GM12878 (cell line): ENCODE results near the gene ZBTB21. TPM values are rescaled to one million over a fixed set of nuclear protein-coding genes. Genes with fewer than 3 reads are reported as not detected.

Source experiments
- ATAC-seq: fragments of 200-7000 bp; cut with Tn5 transposase; 3 replicates; pipeline ENCODE4 v1.9.1; 2020; ENCODE audit warnings: mild to moderate bottlenecking, moderate library complexity
- BruUV-seq: library from RNA; stranded (reverse); fragments of 400-500 nt; replicated peaks from 2 replicates; lab custom pipeline; 2021; lab: Mats Ljungman, UMichigan
- CTCF ChIA-PET: fragments of 300-600 bp; sonication (Branson Sonifier 250); formaldehyde crosslinking; extraction: SDS; loops from one replicate; lab custom pipeline; 2021; ENCODE audit warnings: inconsistent platforms; lab: Yijun Ruan, JAX
- POLR2A ChIA-PET: fragments of 350-600 bp; formaldehyde crosslinking; extraction: SDS; loops from one replicate; lab custom pipeline; 2021; ENCODE audit warnings: inconsistent platforms; lab: Charles Lee
- RAD21 ChIA-PET: fragments of 300-600 bp; sonication (Branson Sonifier 250); formaldehyde crosslinking; loops from one replicate; lab custom pipeline; 2023; ENCODE audit warnings: antibody characterized with exemption; ENCODE audit not compliant: unreplicated experiment; lab: Charles Lee
- SMC1A ChIA-PET: fragments of 300-600 bp; sonication (Branson Sonifier 250); formaldehyde crosslinking; loops from one replicate; lab custom pipeline; 2023; ENCODE audit not compliant: unreplicated experiment, uncharacterized antibody; lab: Charles Lee
- DNase-seq: peaks from one replicate; pipeline ENCODE4 v3.0.0-alpha.2; 2011; ENCODE audit warnings: low read depth, low spot score
- FAIRE-seq: peaks from 3 replicates; lab custom pipeline; 2011; peaks lifted over from hg19 to GRCh38; lab: Jason Lieb, UNC
- H2AFZ ChIP-seq: 2 replicates; pipeline ENCODE4 v1.6.0; 2011; ENCODE audit warnings: low read depth, low read length, control low read depth; ENCODE audit not compliant: control insufficient read depth
- H3K27ac ChIP-seq: 2 replicates; pipeline ENCODE4 v1.5.1; 2011; ENCODE audit warnings: control low read depth; ENCODE audit not compliant: control insufficient read depth, insufficient read depth
- H3K27me3 ChIP-seq, 2 experiments: replicated peaks in 1 of 2; 2 replicates each; pipeline versions ENCODE4 v1.6.0 to v1.6.1; 2011; ENCODE audit warnings: low read length in 1 of 2; ENCODE audit not compliant: control insufficient read depth in 2 of 2, insufficient read depth in 2 of 2
- H3K36me3 ChIP-seq, 2 experiments: 2 replicates each; pipeline ENCODE4 v1.5.1; 2011; ENCODE audit warnings: low read length in 1 of 2; ENCODE audit not compliant: control insufficient read depth in 2 of 2, insufficient read depth in 2 of 2
- H3K4me1 ChIP-seq: 2 replicates; pipeline ENCODE4 v1.6.1; 2011; ENCODE audit warnings: mild to moderate bottlenecking, low read length, moderate library complexity, mixed read lengths; ENCODE audit not compliant: control insufficient read depth, insufficient read depth
- H3K4me2 ChIP-seq: 2 replicates; pipeline ENCODE4 v1.6.0; 2011; ENCODE audit warnings: control low read depth; ENCODE audit not compliant: control insufficient read depth, insufficient read depth
- H3K4me3 ChIP-seq: fragments of 200-600 bp; sonication (generic); 2 replicates; pipeline ENCODE4 v1.5.1; 2016
- H3K79me2 ChIP-seq: 2 replicates; pipeline ENCODE4 v1.6.0; 2011; ENCODE audit warnings: low read length; ENCODE audit not compliant: control insufficient read depth, insufficient read depth
- H3K9ac ChIP-seq: 2 replicates; pipeline ENCODE4 v1.8.0; 2011; ENCODE audit warnings: low read length, control low read depth, mixed read lengths; ENCODE audit not compliant: control insufficient read depth, insufficient read depth
- H3K9me3 ChIP-seq: replicated peaks from 3 replicates; pipeline ENCODE4 v1.5.1; 2011; ENCODE audit warnings: mild to moderate bottlenecking, low read length; ENCODE audit not compliant: control insufficient read depth, insufficient read depth
- H4K20me1 ChIP-seq: 2 replicates; pipeline ENCODE4 v1.6.0; 2011; ENCODE audit not compliant: control insufficient read depth, insufficient read depth
- E4F1 ChIP-seq: fragments of 450-650 bp; IDR thresholded peaks from 2 replicates; pipeline ENCODE4 v1.6.1; 2018; ENCODE audit warnings: borderline replicate concordance, mild to moderate bottlenecking; ENCODE audit not compliant: partially characterized antibody
- ETV6 ChIP-seq, 2 experiments: fragments of 450-650 bp in 1 of 2; IDR thresholded peaks in 1 of 2; conservative IDR thresholded peaks in 1 of 2; 2 replicates each; pipeline ENCODE4 v1.6.1; 2014; ENCODE audit warnings: antibody characterized with exemption in 1 of 2, borderline replicate concordance in 1 of 2, low read depth in 1 of 2, mild to moderate bottlenecking in 1 of 2, moderate library complexity in 1 of 2
- KDM1A ChIP-seq: fragments of 200-600 bp; sonication (generic); IDR thresholded peaks from 2 replicates; pipeline ENCODE4 v1.6.1; 2016; ENCODE audit warnings: borderline replicate concordance
- MTA3 ChIP-seq: IDR thresholded peaks from 2 replicates; pipeline ENCODE4 v1.6.1; 2012; ENCODE audit warnings: low read length, inconsistent platforms, borderline replicate concordance
- NR2C2 ChIP-seq: IDR thresholded peaks from 2 replicates; pipeline ENCODE4 v1.6.1; 2011; ENCODE audit warnings: borderline replicate concordance, low read depth; ENCODE audit not compliant: control insufficient read depth, insufficient read length
- RAD51 ChIP-seq: fragments of 450-650 bp; IDR thresholded peaks from 2 replicates; pipeline ENCODE4 v1.6.1; 2016; ENCODE audit warnings: moderate library complexity, mild to moderate bottlenecking, inconsistent platforms
- SUPT20H ChIP-seq: IDR thresholded peaks from 2 replicates; pipeline ENCODE4 v1.6.1; 2011; ENCODE audit warnings: low read depth, mild to moderate bottlenecking, low read length, moderate library complexity, borderline replicate concordance; ENCODE audit not compliant: control insufficient read depth
- TBL1XR1 ChIP-seq: IDR thresholded peaks from 2 replicates; pipeline ENCODE4 v1.6.1; 2012; ENCODE audit warnings: low read depth, low read length, improper control_type of control experiment
- YY1 ChIP-seq: IDR thresholded peaks from 2 replicates; pipeline ENCODE4 v1.6.1; 2011; ENCODE audit warnings: low read depth, mild to moderate bottlenecking, low read length
- WGBS: methylation state at CpG from one replicate; pipeline ENCODE4 v1.1.6; 2016; ENCODE audit warnings: low lambda C conversion rate; ENCODE audit not compliant: insufficient replicate concordance, insufficient coverage; ENCODE audit errors: missing lambda C conversion rate; 5-methylcytosine and 5-hydroxymethylcytosine counted together
- in situ Hi-C: fragments of 300-500 bp; cut with MboI; formaldehyde crosslinking; loops from 9 replicates; pipeline ENCODE4 v1.14.3; 2018; ENCODE audit warnings: mixed read lengths
- intact Hi-C: fragments of 100-400 bp; cut with micrococcal nuclease; formaldehyde crosslinking; loops from one replicate; pipeline ENCODE4 v1.14.2; 2022; ENCODE audit not compliant: unreplicated experiment
- polyA plus RNA-seq, 11 experiments: library from polyadenylated mRNA; depleted of rRNA in 4 of 11; unstranded in 6 of 11; stranded (reverse) in 5 of 11; fragments of >200 nt; fragmentation: Nextera tagmentation in 4 of 11; fragmentation: Illumina TruSeq in 1 of 11; extraction: Ambion mirVana in 4 of 11; extraction: Trizol in 1 of 11; gene quantifications; 1 replicate in 1 of 11; 2 replicates in 10 of 11; pipeline versions ENCODE4 v1.2.1 to v1.2.3, GENCODE V29; 2011 to 2016; ENCODE audit warnings: inconsistent platforms in 2 of 11, missing spikeins in 2 of 11, low read depth in 1 of 11
- total RNA-seq, 4 experiments: library from RNA; depleted of rRNA in 3 of 4; stranded (reverse); fragments of >200 nt in 3 of 4; fragmentation: Illumina TruSeq in 1 of 4; extraction: Trizol in 1 of 4; gene quantifications; 2 replicates each; pipeline versions ENCODE4 v1.2.1 to v1.2.3, GENCODE V29; 2013 to 2021
- TF ChIP-seq, protein P1 (sequence below), 3 experiments: IDR thresholded peaks in 2 of 3; conservative IDR thresholded peaks in 1 of 3; 2 replicates each; pipeline ENCODE4 v1.5.1; 2011; ENCODE audit warnings: low read depth in 3 of 3, low read length in 3 of 3, mild to moderate bottlenecking in 3 of 3, control low read depth in 2 of 3, moderate library complexity in 2 of 3, inconsistent platforms in 1 of 3, mixed read lengths in 1 of 3; ENCODE audit not compliant: control insufficient read depth in 2 of 3, insufficient read depth in 1 of 3; ENCODE audit errors: extremely low read depth in 1 of 3
- TF ChIP-seq, protein P2 (sequence below): fragments of 450-650 bp; conservative IDR thresholded peaks from 2 replicates; pipeline ENCODE4 v1.6.1; 2017; ENCODE audit warnings: mild to moderate bottlenecking, moderate library complexity

Gene ZBTB21
- total and polyA plus RNA-seq, 10 of the 15 experiments (the other 5 are each of a cell fraction or from before 2014, with no cell fraction given), result 1.8 to 21.6 (median 10.6) TPM

- TF ChIP-seq, protein P1, sequence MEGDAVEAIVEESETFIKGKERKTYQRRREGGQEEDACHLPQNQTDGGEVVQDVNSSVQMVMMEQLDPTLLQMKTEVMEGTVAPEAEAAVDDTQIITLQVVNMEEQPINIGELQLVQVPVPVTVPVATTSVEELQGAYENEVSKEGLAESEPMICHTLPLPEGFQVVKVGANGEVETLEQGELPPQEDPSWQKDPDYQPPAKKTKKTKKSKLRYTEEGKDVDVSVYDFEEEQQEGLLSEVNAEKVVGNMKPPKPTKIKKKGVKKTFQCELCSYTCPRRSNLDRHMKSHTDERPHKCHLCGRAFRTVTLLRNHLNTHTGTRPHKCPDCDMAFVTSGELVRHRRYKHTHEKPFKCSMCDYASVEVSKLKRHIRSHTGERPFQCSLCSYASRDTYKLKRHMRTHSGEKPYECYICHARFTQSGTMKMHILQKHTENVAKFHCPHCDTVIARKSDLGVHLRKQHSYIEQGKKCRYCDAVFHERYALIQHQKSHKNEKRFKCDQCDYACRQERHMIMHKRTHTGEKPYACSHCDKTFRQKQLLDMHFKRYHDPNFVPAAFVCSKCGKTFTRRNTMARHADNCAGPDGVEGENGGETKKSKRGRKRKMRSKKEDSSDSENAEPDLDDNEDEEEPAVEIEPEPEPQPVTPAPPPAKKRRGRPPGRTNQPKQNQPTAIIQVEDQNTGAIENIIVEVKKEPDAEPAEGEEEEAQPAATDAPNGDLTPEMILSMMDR (IDR thresholded peaks at IDR 0.05 in 2 of 3, conservative IDR thresholded peaks at IDR 0.05 in 1 of 3; ENCODE audit: control insufficient read depth in 2 of 3, extremely low read depth in 1 of 3, insufficient read depth in 1 of 3, low read depth in 3 of 3, low read length in 3 of 3), result no peak
- no peak for TF ChIP-seq MTA3
- no peak for TF ChIP-seq TBL1XR1
- TF ChIP-seq, protein P2, sequence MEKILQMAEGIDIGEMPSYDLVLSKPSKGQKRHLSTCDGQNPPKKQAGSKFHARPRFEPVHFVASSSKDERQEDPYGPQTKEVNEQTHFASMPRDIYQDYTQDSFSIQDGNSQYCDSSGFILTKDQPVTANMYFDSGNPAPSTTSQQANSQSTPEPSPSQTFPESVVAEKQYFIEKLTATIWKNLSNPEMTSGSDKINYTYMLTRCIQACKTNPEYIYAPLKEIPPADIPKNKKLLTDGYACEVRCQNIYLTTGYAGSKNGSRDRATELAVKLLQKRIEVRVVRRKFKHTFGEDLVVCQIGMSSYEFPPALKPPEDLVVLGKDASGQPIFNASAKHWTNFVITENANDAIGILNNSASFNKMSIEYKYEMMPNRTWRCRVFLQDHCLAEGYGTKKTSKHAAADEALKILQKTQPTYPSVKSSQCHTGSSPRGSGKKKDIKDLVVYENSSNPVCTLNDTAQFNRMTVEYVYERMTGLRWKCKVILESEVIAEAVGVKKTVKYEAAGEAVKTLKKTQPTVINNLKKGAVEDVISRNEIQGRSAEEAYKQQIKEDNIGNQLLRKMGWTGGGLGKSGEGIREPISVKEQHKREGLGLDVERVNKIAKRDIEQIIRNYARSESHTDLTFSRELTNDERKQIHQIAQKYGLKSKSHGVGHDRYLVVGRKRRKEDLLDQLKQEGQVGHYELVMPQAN, result no peak
Observed at GRCh38 chr21:41945982-41946381, 64.2 kb downstream of the ZBTB21 start (continued).

- Histone ChIP-seq H3K4me1 (no peaks in the 10 kb centered on the region), H4K20me1 (no peaks in the 10 kb centered on the region), H3K36me3 (peaks cover 0 to 4% of the 10 kb centered on the region in 2 experiments), H3K9me3 (no peaks in the 10 kb centered on the region), H3K27me3 (no peaks in the 10 kb centered on the region), H3K79me2 (peaks cover 18% of the 10 kb centered on the region), H3K9ac (no peak overlapping the region), H3K27ac (no peak overlapping the region), H3K4me3 (no peak overlapping the region), H2AFZ (no peak overlapping the region), H3K4me2 (no peak overlapping the region)
- no TSS peak for BruUV-seq
- CTCF ChIA-PET, result interaction anchor here (0.9 to 1.3 kb wide), 4 partner anchors 8 to 163 kb away, joined by 3 to 4 read pairs (median 3); no protein-coding TSS in a partner anchor
- ATAC-seq (no peak), DNase-seq (no peak), FAIRE-seq (no peak)
- RAD21 ChIA-PET, result no interaction called here
- WGBS, result 86% methylated on average over 10 of the region's 10 CpGs
- in situ Hi-C loops, result no loop called here
- intact Hi-C loops, result no loop called here
- SMC1A ChIA-PET, result no interaction called here
- POLR2A ChIA-PET, result no interaction called here
- no peak for TF ChIP-seq NR2C2
- no peak for TF ChIP-seq SUPT20H
- TF ChIP-seq YY1, result no peak
- no peak for TF ChIP-seq KDM1A
- no peak for TF ChIP-seq RAD51
- no peak for TF ChIP-seq ETV6 (conservative IDR thresholded peaks at IDR 0.05 in 1 of 2, IDR thresholded peaks at IDR 0.05 in 1 of 2; ENCODE audit: borderline replicate concordance in 1 of 2, low read depth in 1 of 2)
- no peak for TF ChIP-seq E4F1
Observed at GRCh38 chr21:41943851-41944250, 66.3 kb downstream of the ZBTB21 start.
